RWPE2 (cell line): Measurements from ENCODE around the gene ZNF318.

Source experiments
- ATAC-seq: fragments of 200-7000 bp; cut with Tn5 transposase; 3 replicates; pipeline ENCODE4 v1.9.1; 2021; ENCODE audit warnings: low read depth
- DNase-seq: peaks from one replicate; pipeline ENCODE4 v3.0.0-alpha.2; 2020; ENCODE audit warnings: low spot score
- H3K27ac ChIP-seq: fragments of 450-650 bp; 2 replicates; pipeline ENCODE4 v1.5.1; 2017; ENCODE audit warnings: mild to moderate bottlenecking; ENCODE audit not compliant: poor library complexity, severe bottlenecking
- H3K27me3 ChIP-seq: fragments of 250-450 bp; sonication (Bioruptor Pico); 2 replicates; pipeline ENCODE4 v1.5.1; 2021; ENCODE audit warnings: mild to moderate bottlenecking, moderate library complexity; ENCODE audit not compliant: insufficient read depth, poor library complexity, severe bottlenecking
- H3K36me3 ChIP-seq: fragments of 250-450 bp; sonication (Bioruptor Pico); 2 replicates; pipeline ENCODE4 v1.5.1; 2020; ENCODE audit warnings: low read depth, mild to moderate bottlenecking, moderate library complexity
- H3K4me1 ChIP-seq: fragments of 250-450 bp; sonication (Bioruptor Pico); 2 replicates; pipeline ENCODE4 v1.5.1; 2021; ENCODE audit warnings: mild to moderate bottlenecking, moderate library complexity; ENCODE audit not compliant: insufficient read depth, poor library complexity, severe bottlenecking
- H3K4me3 ChIP-seq: fragments of 250-450 bp; sonication (Bioruptor Pico); 2 replicates; pipeline ENCODE4 v1.5.1; 2021; ENCODE audit warnings: mild to moderate bottlenecking, moderate library complexity; ENCODE audit not compliant: severe bottlenecking
- H3K9me3 ChIP-seq: fragments of 250-450 bp; sonication (Bioruptor Pico); 2 replicates; pipeline ENCODE4 v1.5.1; 2021; ENCODE audit warnings: mild to moderate bottlenecking, moderate library complexity; ENCODE audit not compliant: severe bottlenecking
- TF ChIP-seq, protein P1 (sequence below): fragments of 450-650 bp; IDR thresholded peaks from one replicate; pipeline ENCODE4 v1.5.1; 2017; ENCODE audit warnings: mild to moderate bottlenecking, moderate library complexity; ENCODE audit not compliant: poor library complexity, severe bottlenecking

ZNF318 gene

DNA sequence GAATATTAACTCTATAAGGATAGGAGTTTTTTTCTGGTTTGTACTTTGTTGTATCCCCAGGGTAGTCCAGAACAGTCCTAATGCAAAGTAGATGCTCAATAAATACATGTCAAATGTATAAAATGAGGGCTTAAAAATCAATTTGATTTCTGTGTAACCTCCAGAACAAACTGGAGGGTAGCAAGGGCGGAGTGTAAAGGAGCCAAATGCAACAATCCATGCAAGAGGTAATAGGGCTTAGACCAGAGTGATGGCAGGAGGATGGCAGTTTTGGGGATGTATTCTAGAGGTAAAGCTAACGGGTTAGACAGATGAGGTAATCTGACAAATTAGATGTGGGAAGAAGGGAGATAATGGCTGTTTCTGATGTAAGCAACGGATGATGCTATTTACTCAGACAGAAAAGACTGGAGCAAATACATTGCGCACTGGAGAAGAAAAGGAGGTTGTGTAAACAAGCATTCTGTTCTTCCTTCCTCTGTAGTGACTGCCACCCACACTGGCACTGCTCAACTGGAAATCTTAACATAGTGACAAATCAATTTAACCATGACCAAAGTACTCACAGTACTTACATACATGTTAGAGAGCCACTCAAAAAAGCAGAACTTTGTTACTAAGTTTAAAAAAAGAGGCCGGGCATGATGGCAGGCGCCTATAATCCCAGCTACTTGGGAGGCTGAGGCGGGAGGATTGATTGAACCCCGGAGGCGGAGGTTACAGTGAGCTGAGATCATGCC is 2.0 kb downstream of the ZNF318 start:
- Histone ChIP-seq H3K4me3 (peak overlapping the region; percentile 87), H3K27ac (no peak overlapping the region), H3K4me1 (peaks cover 27% of the 10 kb centered on the region), H3K9me3 (no peaks in the 10 kb centered on the region), H3K36me3 (peaks cover 20% of the 10 kb centered on the region), H3K27me3 (no peaks in the 10 kb centered on the region)
- DNase-seq: no peak
- TF ChIP-seq, protein P1, sequence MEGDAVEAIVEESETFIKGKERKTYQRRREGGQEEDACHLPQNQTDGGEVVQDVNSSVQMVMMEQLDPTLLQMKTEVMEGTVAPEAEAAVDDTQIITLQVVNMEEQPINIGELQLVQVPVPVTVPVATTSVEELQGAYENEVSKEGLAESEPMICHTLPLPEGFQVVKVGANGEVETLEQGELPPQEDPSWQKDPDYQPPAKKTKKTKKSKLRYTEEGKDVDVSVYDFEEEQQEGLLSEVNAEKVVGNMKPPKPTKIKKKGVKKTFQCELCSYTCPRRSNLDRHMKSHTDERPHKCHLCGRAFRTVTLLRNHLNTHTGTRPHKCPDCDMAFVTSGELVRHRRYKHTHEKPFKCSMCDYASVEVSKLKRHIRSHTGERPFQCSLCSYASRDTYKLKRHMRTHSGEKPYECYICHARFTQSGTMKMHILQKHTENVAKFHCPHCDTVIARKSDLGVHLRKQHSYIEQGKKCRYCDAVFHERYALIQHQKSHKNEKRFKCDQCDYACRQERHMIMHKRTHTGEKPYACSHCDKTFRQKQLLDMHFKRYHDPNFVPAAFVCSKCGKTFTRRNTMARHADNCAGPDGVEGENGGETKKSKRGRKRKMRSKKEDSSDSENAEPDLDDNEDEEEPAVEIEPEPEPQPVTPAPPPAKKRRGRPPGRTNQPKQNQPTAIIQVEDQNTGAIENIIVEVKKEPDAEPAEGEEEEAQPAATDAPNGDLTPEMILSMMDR: no peak
- no peak for ATAC-seq

DNA sequence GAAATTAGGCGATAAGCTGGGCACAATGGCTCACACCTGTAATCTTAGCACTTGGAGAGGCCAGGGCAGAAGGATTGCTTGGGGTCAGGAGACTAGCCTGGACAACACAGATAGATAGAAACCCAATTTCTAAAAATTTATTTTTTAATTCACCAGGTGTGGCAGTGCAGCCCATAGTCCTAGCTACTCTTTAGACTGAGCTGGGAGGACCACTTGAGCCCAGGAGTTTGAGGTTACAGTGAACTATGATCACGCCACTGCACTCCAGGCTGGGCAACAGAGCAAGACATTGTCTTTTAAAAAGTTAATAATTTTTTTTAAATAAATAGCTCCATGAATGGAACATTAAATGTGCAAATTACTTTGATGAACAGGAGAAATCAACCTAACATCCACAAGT is 8.2 kb downstream of the ZNF318 start:
- no peak overlapping the region for H3K27ac ChIP-seq
- no peak for DNase-seq
- ATAC-seq: 0 out of 3 replicates have a peak, but pooled peaks have one; percentile 24
- peaks cover 74% of the 10 kb centered on the region for H3K36me3 ChIP-seq
- no peaks in the 10 kb centered on the region for H3K9me3 ChIP-seq
- no peaks in the 10 kb centered on the region for H3K27me3 ChIP-seq
- H3K4me3 ChIP-seq: no peak overlapping the region
- peaks cover 17% of the 10 kb centered on the region for H3K4me1 ChIP-seq
- TF ChIP-seq, protein P1: peak; percentile 32

DNA sequence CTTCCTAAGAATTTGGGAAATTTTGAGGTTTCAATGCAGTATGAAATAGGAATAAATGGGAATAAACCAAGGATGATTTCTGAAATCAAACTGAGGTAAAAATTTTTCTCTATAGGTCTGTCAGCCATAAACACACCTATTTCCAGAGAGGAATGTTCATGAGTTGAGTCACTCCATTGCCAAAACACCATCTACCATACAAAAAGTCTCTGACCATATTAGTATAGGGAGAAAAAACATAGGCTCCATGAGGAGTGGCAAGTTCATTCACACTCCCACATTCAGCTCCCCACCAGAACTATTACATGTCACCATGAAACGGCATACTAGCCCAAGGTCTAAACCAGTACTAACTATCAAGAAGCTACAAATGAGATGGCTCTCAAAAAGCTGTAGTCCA is 9.6 kb downstream of the ZNF318 start:
- H3K9me3 ChIP-seq: no peaks in the 10 kb centered on the region
- no peaks in the 10 kb centered on the region for H3K27me3 ChIP-seq
- peaks cover 84% of the 10 kb centered on the region for H3K36me3 ChIP-seq
- H3K4me3 ChIP-seq: no peak overlapping the region
- DNase-seq (no peak), ATAC-seq (peak; percentile 90)
- H3K4me1 ChIP-seq: peaks cover 17% of the 10 kb centered on the region
- TF ChIP-seq, protein P1: no peak
- H3K27ac ChIP-seq: peak overlapping the region; percentile 36

DNA sequence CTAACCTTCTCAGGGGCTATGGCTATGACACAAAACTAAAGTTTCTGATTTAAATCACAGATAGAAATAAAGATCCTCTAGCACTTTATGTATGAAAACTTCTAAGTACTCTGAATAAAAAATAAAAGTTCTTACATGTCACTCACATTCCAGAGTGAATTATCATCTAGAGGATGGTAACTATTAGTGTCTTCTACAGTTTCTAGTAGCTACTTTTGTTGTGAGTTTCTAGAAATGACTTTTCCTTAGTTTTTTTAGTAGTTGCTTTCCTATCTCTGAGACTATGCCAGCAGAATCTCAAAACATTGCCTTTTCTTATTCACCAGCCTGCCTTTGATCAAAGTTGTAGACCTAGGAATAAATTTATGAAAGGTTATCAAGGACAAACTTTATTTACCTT is 10.1 kb downstream of the ZNF318 start:
- no peak for DNase-seq

More for the DNA sequence above, 10.1 kb downstream of the ZNF318 start:
- Histone ChIP-seq H3K4me3 (no peak overlapping the region), H3K9me3 (no peaks in the 10 kb centered on the region), H3K27me3 (no peaks in the 10 kb centered on the region), H3K27ac (peak overlapping the region; percentile 36), H3K36me3 (peaks cover 84% of the 10 kb centered on the region), H3K4me1 (peaks cover 17% of the 10 kb centered on the region)
- TF ChIP-seq, protein P1: no peak
- ATAC-seq: peak; percentile 38; the same call in 1 of the 3 replicates
